GM12873 (cell line): ENCODE results near the gene MGAT4C.

ENCODE experiments used
- TF ChIP-seq, protein P1 (sequence below): IDR thresholded peaks from 2 replicates; pipeline ENCODE4 v1.5.1; 2012; ENCODE audit warnings: low read depth, mild to moderate bottlenecking, moderate library complexity, low read length, control low read depth; ENCODE audit not compliant: insufficient read depth; ENCODE audit errors: missing control alignments

Gene MGAT4C

DNA sequence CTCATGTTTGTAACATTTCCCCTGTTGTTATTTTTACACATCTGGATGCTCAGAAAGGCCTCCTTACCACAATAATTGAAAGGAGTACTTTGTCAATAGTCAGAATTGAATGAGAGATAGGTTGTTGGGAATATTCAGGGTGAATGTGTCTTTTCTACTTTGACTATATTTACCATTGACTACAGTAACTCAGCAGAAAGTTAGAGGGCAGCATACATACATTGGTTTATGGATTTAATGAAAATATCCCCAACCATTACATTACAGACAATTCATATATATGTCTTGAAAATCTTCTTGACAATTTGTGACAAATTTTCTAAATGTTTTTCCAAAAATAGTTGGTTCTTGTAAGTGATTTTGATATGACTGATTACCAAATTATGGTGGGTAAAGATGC lies 284.4 kb downstream of the MGAT4C start:
- TF ChIP-seq, protein P1, sequence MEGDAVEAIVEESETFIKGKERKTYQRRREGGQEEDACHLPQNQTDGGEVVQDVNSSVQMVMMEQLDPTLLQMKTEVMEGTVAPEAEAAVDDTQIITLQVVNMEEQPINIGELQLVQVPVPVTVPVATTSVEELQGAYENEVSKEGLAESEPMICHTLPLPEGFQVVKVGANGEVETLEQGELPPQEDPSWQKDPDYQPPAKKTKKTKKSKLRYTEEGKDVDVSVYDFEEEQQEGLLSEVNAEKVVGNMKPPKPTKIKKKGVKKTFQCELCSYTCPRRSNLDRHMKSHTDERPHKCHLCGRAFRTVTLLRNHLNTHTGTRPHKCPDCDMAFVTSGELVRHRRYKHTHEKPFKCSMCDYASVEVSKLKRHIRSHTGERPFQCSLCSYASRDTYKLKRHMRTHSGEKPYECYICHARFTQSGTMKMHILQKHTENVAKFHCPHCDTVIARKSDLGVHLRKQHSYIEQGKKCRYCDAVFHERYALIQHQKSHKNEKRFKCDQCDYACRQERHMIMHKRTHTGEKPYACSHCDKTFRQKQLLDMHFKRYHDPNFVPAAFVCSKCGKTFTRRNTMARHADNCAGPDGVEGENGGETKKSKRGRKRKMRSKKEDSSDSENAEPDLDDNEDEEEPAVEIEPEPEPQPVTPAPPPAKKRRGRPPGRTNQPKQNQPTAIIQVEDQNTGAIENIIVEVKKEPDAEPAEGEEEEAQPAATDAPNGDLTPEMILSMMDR, result no peak

DNA sequence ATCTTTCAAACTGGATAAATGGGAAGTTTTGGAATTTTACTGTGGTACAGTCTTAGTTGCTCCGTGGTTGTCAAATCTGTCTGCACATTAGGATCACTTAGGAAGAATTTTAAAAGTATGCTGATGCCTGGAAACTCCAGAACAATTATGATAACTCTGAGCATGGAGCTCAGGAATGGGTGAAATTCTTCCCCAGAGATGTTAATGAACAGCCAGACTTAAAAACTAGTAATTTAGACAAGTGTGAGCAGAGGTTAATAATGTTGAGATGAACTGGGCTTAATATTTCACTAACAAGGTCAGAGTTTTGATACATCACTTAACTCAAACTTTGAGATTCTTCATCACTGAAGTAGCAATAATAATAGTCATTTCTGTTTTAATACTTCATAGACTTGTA lies 287.6 kb downstream of the MGAT4C start:
- TF ChIP-seq, protein P1, result no peak

DNA sequence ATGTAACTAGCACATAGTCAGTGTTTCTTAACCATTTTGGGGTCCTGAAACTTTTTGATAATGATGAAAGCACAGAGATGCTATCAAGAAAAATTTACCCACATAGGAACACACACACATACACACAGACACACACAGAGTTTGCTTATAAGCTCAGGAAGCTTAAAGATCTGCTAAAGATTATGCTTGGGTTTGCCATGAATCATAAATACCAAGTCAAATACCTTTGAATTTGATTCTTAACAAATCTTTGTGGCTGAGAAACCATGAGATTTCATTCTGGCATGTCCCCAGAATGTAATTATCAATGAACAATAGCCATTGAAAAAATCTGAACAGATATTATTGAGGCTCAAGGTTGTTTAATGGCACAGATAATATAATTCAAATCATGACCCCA lies 292.9 kb downstream of the MGAT4C start:
- TF ChIP-seq, protein P1, result no peak

DNA sequence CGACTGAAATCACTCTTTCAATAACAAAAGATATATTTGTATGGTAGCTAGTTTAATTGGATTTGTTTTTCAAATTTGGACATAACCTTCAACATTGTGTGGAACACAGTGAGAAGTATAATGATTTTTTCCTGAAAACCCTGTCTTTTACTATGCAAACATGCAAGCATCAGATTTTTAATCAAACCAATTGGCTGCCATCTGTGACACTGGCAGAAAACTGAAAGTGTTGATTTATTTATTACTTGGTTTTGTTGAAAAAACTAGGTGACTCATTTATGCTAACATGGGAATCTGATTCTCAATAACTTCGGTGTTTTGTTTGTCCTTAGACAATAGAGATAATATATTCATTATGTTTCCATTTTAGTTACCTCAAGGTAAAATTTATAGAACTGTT lies 300.1 kb downstream of the MGAT4C start:
- TF ChIP-seq, protein P1, result no peak

DNA sequence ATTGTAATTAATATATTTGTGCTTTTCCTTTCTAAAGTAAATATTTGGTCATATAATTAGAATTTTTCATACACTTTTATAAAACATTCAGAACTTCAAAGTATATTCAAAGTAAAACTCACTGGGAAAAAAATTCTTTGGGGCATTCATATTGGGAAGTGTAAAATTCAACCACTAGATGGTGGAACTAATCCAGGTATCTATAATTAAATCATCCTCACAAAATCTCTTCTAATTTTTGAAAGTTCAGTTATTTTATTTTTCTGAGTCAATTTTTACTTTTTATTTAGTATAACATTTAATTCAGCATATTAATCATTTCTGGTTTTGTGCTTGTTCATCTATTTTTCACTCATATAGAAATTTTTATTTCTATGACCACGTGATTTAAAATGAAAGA lies 301.1 kb downstream of the MGAT4C start:
- TF ChIP-seq, protein P1, result no peak

DNA sequence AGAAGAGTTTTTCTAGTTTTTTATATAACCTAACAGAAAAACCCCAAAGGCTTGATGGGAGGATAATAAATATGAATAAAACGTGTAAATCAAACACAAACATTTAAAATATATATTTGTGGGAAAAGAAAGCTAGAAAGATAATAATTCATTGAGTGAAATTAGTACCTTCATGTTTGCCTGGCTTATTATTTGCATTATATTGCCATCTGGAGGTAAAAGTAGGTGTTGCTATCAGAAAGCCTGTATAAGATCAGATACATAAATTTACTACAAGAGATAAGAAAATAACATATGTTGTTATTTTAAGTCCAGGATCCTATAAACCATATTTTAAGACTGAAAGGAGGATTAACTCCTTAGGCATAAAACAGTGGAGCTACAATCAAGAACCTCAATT lies 304.4 kb downstream of the MGAT4C start:
- TF ChIP-seq, protein P1, result no peak

DNA sequence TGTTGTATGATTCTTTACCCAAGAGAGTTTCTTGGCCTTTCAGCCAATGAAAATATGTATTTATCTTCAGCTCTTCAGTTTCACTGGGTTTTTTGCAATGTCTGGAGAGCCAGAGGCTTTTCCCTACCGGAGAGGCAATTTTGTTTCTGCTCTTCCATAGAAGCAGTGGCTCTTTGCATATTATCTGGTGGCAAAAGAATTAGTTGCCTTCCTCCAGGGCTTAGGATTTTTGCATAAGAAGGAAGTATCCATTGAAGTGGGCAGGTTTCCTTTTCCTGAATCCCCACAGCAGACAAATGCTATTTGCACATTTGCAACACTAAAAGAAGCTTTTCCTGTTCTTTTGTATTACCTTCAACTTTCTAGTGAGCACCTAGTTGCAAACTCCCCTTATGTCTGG lies 306.9 kb downstream of the MGAT4C start:
- TF ChIP-seq, protein P1, result no peak

DNA sequence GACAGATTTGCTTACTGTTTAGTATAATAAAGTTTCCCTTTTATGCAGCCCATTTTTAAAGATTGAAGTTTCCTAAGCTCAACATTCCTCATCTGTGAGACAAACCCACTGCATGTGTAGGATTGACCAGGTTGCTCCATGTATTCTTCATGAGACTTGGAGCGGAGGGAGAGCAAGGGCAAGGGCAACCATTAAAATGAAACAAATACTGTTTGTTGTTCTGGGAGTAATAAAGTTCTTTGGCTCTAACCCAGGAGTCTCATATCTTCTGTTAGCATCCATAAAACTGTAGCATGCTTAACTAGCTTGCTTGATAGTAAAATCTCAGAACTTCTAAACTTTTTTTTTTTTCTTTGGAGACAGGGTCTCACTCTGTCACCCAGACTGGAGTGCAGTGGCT lies 307.9 kb downstream of the MGAT4C start:
- TF ChIP-seq, protein P1, result no peak
